NT2/D1 (cell line): ENCODE results near the gene LCE5A.

Experiments used
- SUZ12 ChIP-seq: IDR thresholded peaks from 2 replicates; pipeline ENCODE4 v1.6.1; 2011; ENCODE audit not compliant: insufficient read length, insufficient read depth; ENCODE audit errors: extremely low read depth
- YY1 ChIP-seq: IDR thresholded peaks from 2 replicates; pipeline ENCODE4 v1.6.1; 2011; ENCODE audit not compliant: insufficient read length, insufficient read depth
- ZNF274 ChIP-seq: IDR thresholded peaks from 2 replicates; pipeline ENCODE4 v1.6.1; 2011; ENCODE audit warnings: mild to moderate bottlenecking, low read depth, low read length

- no peak for TF ChIP-seq ZNF274
- no peak for TF ChIP-seq YY1
- peak; percentile 82 for TF ChIP-seq SUZ12
Observed at GRCh38 chr1:152515434-152515783, 4.8 kb downstream of the LCE5A start.
